ENCODE results near the gene PGA3. TPM values are rescaled to one million over a fixed set of nuclear protein-coding genes. Genes with fewer than 3 reads are reported as not detected.

The PGA3 gene
- total and polyA plus RNA-seq, 2 of the 8 experiments (the other 6 are each of a cell fraction or from before 2014, with no cell fraction given), result not detected

DNA sequence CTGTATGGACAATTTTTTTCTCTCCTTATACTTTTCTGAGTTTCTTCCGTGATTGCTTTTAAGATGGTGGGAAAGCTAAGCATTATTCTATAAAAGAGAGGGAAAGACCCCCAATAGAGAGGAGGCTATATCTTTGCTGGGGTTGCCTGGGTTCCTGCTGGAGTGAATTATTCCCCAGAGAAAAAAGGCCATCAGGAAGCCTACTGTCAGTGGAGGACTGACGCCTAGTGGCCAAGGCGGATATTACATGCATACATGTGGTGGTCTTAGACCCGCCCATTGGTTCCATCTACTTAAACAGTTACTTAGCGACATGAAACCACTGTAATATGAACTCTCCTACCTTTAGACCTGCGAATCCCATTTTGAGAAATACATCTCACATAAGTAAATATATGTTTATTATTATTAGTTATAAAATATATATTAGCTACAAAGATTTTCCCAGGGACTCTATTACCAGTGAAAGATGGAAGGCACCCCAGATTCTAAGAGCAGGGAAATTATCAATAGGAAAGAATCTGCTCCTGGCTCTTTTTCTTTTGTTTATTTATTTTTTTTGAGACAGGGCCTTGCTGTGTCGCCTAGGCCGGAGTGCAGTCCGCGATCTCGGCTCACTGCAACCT lies 15.7 kb upstream of the PGA3 start (continued):
- TF ChIP-seq SAP30 (IDR thresholded peaks at IDR 0.05; ENCODE audit: insufficient read depth, insufficient replicate concordance, low read length) (no peak), JUND (IDR thresholded peaks at IDR 0.05; ENCODE audit: low read length) (0 out of 2 replicates have a peak, but pooled peaks have one; percentile 25), NRF1 (IDR thresholded peaks at IDR 0.05; ENCODE audit: low read depth, low read length) (no peak), BRCA1 (IDR thresholded peaks at IDR 0.05; ENCODE audit: low read depth, low read length) (no peak), EP300 (IDR thresholded peaks at IDR 0.05; ENCODE audit: borderline replicate concordance in 1 of 2, low read depth in 2 of 2, low read length in 2 of 2) (no peak), PHF8 (conservative IDR thresholded peaks at IDR 0.05; ENCODE audit: low read depth, low read length) (no peak), GABPA (IDR thresholded peaks at IDR 0.05; ENCODE audit: borderline replicate concordance, insufficient read depth, low read length) (no peak), CREB1 (IDR thresholded peaks at IDR 0.05) (0 out of 2 replicates have a peak, but pooled peaks have one; percentile 15), RAD21 (IDR thresholded peaks at IDR 0.05 in 1 of 2, conservative IDR thresholded peaks at IDR 0.05 in 1 of 2; ENCODE audit: low read depth in 2 of 2, low read length in 2 of 2) (peak; percentile 96 to 97)
- TF ChIP-seq, protein P1, sequence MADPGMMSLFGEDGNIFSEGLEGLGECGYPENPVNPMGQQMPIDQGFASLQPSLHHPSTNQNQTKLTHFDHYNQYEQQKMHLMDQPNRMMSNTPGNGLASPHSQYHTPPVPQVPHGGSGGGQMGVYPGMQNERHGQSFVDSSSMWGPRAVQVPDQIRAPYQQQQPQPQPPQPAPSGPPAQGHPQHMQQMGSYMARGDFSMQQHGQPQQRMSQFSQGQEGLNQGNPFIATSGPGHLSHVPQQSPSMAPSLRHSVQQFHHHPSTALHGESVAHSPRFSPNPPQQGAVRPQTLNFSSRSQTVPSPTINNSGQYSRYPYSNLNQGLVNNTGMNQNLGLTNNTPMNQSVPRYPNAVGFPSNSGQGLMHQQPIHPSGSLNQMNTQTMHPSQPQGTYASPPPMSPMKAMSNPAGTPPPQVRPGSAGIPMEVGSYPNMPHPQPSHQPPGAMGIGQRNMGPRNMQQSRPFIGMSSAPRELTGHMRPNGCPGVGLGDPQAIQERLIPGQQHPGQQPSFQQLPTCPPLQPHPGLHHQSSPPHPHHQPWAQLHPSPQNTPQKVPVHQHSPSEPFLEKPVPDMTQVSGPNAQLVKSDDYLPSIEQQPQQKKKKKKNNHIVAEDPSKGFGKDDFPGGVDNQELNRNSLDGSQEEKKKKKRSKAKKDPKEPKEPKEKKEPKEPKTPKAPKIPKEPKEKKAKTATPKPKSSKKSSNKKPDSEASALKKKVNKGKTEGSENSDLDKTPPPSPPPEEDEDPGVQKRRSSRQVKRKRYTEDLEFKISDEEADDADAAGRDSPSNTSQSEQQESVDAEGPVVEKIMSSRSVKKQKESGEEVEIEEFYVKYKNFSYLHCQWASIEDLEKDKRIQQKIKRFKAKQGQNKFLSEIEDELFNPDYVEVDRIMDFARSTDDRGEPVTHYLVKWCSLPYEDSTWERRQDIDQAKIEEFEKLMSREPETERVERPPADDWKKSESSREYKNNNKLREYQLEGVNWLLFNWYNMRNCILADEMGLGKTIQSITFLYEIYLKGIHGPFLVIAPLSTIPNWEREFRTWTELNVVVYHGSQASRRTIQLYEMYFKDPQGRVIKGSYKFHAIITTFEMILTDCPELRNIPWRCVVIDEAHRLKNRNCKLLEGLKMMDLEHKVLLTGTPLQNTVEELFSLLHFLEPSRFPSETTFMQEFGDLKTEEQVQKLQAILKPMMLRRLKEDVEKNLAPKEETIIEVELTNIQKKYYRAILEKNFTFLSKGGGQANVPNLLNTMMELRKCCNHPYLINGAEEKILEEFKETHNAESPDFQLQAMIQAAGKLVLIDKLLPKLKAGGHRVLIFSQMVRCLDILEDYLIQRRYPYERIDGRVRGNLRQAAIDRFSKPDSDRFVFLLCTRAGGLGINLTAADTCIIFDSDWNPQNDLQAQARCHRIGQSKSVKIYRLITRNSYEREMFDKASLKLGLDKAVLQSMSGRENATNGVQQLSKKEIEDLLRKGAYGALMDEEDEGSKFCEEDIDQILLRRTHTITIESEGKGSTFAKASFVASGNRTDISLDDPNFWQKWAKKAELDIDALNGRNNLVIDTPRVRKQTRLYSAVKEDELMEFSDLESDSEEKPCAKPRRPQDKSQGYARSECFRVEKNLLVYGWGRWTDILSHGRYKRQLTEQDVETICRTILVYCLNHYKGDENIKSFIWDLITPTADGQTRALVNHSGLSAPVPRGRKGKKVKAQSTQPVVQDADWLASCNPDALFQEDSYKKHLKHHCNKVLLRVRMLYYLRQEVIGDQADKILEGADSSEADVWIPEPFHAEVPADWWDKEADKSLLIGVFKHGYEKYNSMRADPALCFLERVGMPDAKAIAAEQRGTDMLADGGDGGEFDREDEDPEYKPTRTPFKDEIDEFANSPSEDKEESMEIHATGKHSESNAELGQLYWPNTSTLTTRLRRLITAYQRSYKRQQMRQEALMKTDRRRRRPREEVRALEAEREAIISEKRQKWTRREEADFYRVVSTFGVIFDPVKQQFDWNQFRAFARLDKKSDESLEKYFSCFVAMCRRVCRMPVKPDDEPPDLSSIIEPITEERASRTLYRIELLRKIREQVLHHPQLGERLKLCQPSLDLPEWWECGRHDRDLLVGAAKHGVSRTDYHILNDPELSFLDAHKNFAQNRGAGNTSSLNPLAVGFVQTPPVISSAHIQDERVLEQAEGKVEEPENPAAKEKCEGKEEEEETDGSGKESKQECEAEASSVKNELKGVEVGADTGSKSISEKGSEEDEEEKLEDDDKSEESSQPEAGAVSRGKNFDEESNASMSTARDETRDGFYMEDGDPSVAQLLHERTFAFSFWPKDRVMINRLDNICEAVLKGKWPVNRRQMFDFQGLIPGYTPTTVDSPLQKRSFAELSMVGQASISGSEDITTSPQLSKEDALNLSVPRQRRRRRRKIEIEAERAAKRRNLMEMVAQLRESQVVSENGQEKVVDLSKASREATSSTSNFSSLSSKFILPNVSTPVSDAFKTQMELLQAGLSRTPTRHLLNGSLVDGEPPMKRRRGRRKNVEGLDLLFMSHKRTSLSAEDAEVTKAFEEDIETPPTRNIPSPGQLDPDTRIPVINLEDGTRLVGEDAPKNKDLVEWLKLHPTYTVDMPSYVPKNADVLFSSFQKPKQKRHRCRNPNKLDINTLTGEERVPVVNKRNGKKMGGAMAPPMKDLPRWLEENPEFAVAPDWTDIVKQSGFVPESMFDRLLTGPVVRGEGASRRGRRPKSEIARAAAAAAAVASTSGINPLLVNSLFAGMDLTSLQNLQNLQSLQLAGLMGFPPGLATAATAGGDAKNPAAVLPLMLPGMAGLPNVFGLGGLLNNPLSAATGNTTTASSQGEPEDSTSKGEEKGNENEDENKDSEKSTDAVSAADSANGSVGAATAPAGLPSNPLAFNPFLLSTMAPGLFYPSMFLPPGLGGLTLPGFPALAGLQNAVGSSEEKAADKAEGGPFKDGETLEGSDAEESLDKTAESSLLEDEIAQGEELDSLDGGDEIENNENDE (IDR thresholded peaks at IDR 0.05; ENCODE audit: insufficient replicate concordance, low read length), result no peak

Data from H1 (cell line).